ENCODE measurements around the gene COPS7A.

The COPS7A gene

DNA sequence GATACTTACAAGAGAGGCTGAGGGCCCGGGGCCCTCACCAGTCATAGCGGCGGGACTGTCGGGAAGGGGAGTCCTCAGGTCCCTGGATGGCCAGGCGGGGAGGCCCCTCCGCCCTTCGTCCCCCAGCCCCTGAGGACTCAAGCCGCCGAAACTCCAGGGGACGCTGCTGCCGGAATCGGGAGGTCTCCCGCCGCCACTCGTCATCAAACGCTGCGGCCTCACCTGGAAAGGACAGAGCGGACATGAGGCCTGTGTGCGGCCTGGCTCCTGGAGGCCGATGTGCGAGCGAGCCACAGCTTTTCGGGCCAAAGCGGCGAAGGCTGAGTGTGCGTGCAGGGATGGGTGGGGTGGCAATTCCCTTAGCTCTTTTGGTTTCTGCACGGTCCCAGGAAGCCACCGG, 24.9 kb downstream of the COPS7A start:
- TF ChIP-seq, protein P1, sequence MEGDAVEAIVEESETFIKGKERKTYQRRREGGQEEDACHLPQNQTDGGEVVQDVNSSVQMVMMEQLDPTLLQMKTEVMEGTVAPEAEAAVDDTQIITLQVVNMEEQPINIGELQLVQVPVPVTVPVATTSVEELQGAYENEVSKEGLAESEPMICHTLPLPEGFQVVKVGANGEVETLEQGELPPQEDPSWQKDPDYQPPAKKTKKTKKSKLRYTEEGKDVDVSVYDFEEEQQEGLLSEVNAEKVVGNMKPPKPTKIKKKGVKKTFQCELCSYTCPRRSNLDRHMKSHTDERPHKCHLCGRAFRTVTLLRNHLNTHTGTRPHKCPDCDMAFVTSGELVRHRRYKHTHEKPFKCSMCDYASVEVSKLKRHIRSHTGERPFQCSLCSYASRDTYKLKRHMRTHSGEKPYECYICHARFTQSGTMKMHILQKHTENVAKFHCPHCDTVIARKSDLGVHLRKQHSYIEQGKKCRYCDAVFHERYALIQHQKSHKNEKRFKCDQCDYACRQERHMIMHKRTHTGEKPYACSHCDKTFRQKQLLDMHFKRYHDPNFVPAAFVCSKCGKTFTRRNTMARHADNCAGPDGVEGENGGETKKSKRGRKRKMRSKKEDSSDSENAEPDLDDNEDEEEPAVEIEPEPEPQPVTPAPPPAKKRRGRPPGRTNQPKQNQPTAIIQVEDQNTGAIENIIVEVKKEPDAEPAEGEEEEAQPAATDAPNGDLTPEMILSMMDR (conservative IDR thresholded peaks at IDR 0.05; ENCODE audit: low read depth): no peak
- POLR2A ChIA-PET (ENCODE audit: low non-redundant PET): no interaction called here
- no peak overlapping the region for H3K27ac ChIP-seq
- no peak for DNase-seq (ENCODE audit: low spot score)
- CTCF ChIA-PET: interaction anchor here (1.0 kb wide), 1 partner anchor 30 kb away, joined by 3 read pairs; no protein-coding TSS in a partner anchor

GRCh38 chr12:6750506-6750905, 26.7 kb downstream of the COPS7A start:
- DNase-seq (ENCODE audit: low spot score): no peak

GRCh38 chr12:6751767-6752166, 27.9 kb downstream of the COPS7A start:
- ChIA-PET CTCF (interaction anchor here (1.1 to 2.4 kb wide), 4 partner anchors 8 to 84 kb away, joined by 3 to 9 read pairs (median 4); no protein-coding TSS in a partner anchor), POLR2A (ENCODE audit: low non-redundant PET) (interaction anchor here (1.2 to 1.9 kb wide), 2 partner anchors 14 to 100 kb away, joined by 3 to 11 read pairs; partner anchors contain the start of genes PTMS and USP5)
- peak overlapping the region; percentile 91 for H3K27ac ChIP-seq

More at GRCh38 chr12:6750506-6750905, 26.7 kb downstream of the COPS7A start:
- H3K27ac ChIP-seq: 0 out of 2 replicates have a peak overlapping the region, but pooled peaks have one; percentile 18
- POLR2A ChIA-PET (ENCODE audit: low non-redundant PET): no interaction called here
- CTCF ChIA-PET: interaction anchor here (0.7 kb wide), 1 partner anchor 118 kb away, joined by 5 read pairs; no protein-coding TSS in a partner anchor
- TF ChIP-seq, protein P1 (conservative IDR thresholded peaks at IDR 0.05; ENCODE audit: low read depth): no peak

DNA sequence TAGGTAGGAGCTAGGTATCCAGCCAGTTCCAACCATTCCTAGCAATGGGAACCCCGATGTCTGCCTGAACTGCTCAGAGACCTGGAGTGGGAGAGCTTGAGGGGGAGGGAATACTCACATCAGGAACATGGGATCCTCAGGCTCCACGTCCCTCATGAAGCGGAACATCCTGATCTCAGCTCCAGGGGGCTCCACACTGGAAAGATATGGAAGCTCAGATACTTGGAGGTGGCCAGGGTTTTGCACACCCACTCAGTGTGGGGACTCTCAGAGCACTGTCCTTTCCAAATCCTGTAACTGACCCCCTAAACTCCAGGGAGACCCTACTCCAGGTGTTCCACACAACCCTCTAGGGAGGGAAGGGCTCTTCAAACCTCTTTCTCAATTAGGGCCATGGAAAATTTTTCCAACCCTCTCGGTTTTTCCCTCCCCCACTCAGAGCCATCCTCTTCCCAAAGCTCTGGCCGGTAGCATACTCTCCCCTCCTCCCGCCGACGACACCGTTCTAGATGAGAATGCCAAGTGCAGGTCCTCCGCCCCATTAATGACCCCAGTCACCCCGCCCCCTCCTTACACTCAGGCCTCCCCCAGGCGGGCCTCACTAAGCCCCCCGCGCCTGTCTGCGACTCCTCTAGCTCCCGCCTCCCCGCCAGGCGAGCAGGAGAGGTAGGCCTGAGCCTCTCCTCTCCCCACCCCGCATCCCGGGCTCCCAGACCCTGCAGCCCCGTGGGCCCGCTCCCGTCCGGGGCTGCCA, 28.5 kb downstream of the COPS7A start:
- ChIA-PET CTCF (interaction anchor here (0.8 to 2.5 kb wide), 9 partner anchors 9 to 139 kb away, joined by 3 to 27 read pairs (median 4); partner anchors contain the start of genes COPS7A and PTMS), POLR2A (ENCODE audit: low non-redundant PET) (interaction anchor here (0.5 to 1.9 kb wide), 4 partner anchors 14 to 100 kb away, joined by 3 to 11 read pairs (median 4); partner anchors contain the start of genes GPR162, PTMS and USP5)
- TF ChIP-seq, protein P1 (conservative IDR thresholded peaks at IDR 0.05; ENCODE audit: low read depth): no peak; the same call in 1 of the 2 replicates
- H3K27ac ChIP-seq: peak overlapping the region; percentile 91
- DNase-seq (ENCODE audit: low spot score): peak; percentile 48

More at GRCh38 chr12:6751767-6752166, 27.9 kb downstream of the COPS7A start:
- DNase-seq (ENCODE audit: low spot score): no peak
- TF ChIP-seq, protein P1 (conservative IDR thresholded peaks at IDR 0.05; ENCODE audit: low read depth): no peak

- POLR2A ChIA-PET (ENCODE audit: low non-redundant PET): interaction anchor here (0.5 to 1.9 kb wide), 9 partner anchors 8 to 99 kb away, joined by 3 to 11 read pairs (median 3); partner anchors contain the start of genes GPR162, PTMS and USP5
- DNase-seq (ENCODE audit: low spot score): peak; percentile 99
- TF ChIP-seq, protein P1 (conservative IDR thresholded peaks at IDR 0.05; ENCODE audit: low read depth): peak; percentile 74
- CTCF ChIA-PET: interaction anchor here (0.5 to 2.5 kb wide), 22 partner anchors 10 to 793 kb away, joined by 3 to 27 read pairs (median 4); partner anchors contain the start of genes COPS7A and PTMS
- peak within 1 kb of the TSS; percentile 91 for H3K27ac ChIP-seq
These were observed 29.3 kb downstream of the COPS7A start, which contains the start of gene MLF2 for GRCh38 chr12:6752921-6753771. Gene MLF2 (minus strand): TSS chr12:6753141. CDS start chr12:6752334, 807 bp downstream.
